HepG2 (cell line): ENCODE data around the gene CCT7. TPM values are rescaled to one million over a fixed set of nuclear protein-coding genes. Genes with fewer than 3 reads are reported as not detected.

ENCODE experiments used
- CENPT ChIP-seq: sonication (generic); formaldehyde crosslinking; IDR thresholded peaks from 2 replicates; pipeline ENCODE4 v1.8.0; 2022; ENCODE audit warnings: low read depth, mild to moderate bottlenecking, moderate library complexity, missing genetic modification reagents
- EZH2 ChIP-seq: conservative IDR thresholded peaks from 2 replicates; pipeline ENCODE4 v1.6.1; 2012; ENCODE audit warnings: mild to moderate bottlenecking, low read depth, low read length, moderate library complexity
- FLYWCH1 ChIP-seq: sonication (generic); formaldehyde crosslinking; IDR thresholded peaks from 2 replicates; pipeline ENCODE4 v1.8.1; 2023; ENCODE audit warnings: mild to moderate bottlenecking, missing genetic modification reagents
- GPN1 ChIP-seq: sonication (generic); formaldehyde crosslinking; IDR thresholded peaks from 2 replicates; pipeline ENCODE4 v1.5.1; 2020; ENCODE audit warnings: missing genetic modification reagents, borderline replicate concordance
- MIER2 ChIP-seq: IDR thresholded peaks from 2 replicates; pipeline ENCODE4 v1.6.1; 2016; ENCODE audit warnings: missing biosample characterization, missing genetic modification reagents
- MIXL1 ChIP-seq: IDR thresholded peaks from 2 replicates; pipeline ENCODE4 v1.6.1; 2016
- MYC ChIP-seq: sonication (generic); formaldehyde crosslinking; IDR thresholded peaks from 2 replicates; pipeline ENCODE4 v1.9.0; 2021; ENCODE audit warnings: missing genetic modification reagents, borderline replicate concordance
- NAIF1 ChIP-seq: sonication (generic); formaldehyde crosslinking; IDR thresholded peaks from 2 replicates; pipeline ENCODE4 v1.5.0; 2020; ENCODE audit warnings: mild to moderate bottlenecking, missing genetic modification reagents, borderline replicate concordance
- NR2F6 ChIP-seq, 2 experiments: IDR thresholded peaks; 2 replicates each; pipeline ENCODE4 v1.6.1; 2016; ENCODE audit warnings: antibody characterized with exemption in 1 of 2, mild to moderate bottlenecking in 1 of 2
- POGK ChIP-seq: sonication (generic); formaldehyde crosslinking; conservative IDR thresholded peaks from 2 replicates; pipeline ENCODE4 v1.8.0; 2022; ENCODE audit warnings: mild to moderate bottlenecking, moderate library complexity, missing genetic modification reagents
- RELA ChIP-seq: sonication (generic); formaldehyde crosslinking; IDR thresholded peaks from 2 replicates; pipeline ENCODE4 v1.4.0; 2020; ENCODE audit warnings: missing genetic modification reagents
- SOX5 ChIP-seq: IDR thresholded peaks from 2 replicates; pipeline ENCODE4 v1.6.1; 2016; ENCODE audit warnings: borderline replicate concordance
- SOX6 ChIP-seq, 2 experiments: fragments of 450-650 bp in 1 of 2; sonication (generic) in 1 of 2; formaldehyde crosslinking in 1 of 2; IDR thresholded peaks; 2 replicates each; pipeline versions ENCODE4 v1.4.0 to v1.6.1; 2017 to 2020; ENCODE audit warnings: antibody characterized with exemption in 1 of 2, mild to moderate bottlenecking in 1 of 2, missing genetic modification reagents in 1 of 2
- SRSF1 ChIP-seq: fragments of 200-400 bp; formaldehyde crosslinking; optimal IDR thresholded peaks from 2 replicates; pipeline ENCODE3; 2017; ENCODE audit warnings: mild to moderate bottlenecking, low read depth, low read length, moderate library complexity
- SRSF4 ChIP-seq: fragments of 200-400 bp; formaldehyde crosslinking; IDR thresholded peaks from one replicate; pipeline ENCODE4 v1.6.1; 2018; ENCODE audit warnings: mild to moderate bottlenecking, low read depth, low read length, moderate library complexity; ENCODE audit not compliant: poor library complexity, severe bottlenecking
- STAT5B ChIP-seq: sonication (generic); formaldehyde crosslinking; IDR thresholded peaks from 2 replicates; pipeline ENCODE4 v1.4.0; 2020; ENCODE audit warnings: missing genetic modification reagents
- SYNCRIP ChIP-seq: fragments of 200-400 bp; formaldehyde crosslinking; IDR thresholded peaks from 2 replicates; pipeline ENCODE4 v1.6.1; 2018; ENCODE audit warnings: mild to moderate bottlenecking, low read depth, low read length; ENCODE audit not compliant: insufficient read depth
- TRIM24 ChIP-seq: sonication (generic); formaldehyde crosslinking; IDR thresholded peaks from 2 replicates; pipeline ENCODE4 v1.8.0; 2022; ENCODE audit warnings: mild to moderate bottlenecking, missing genetic modification reagents
- U2AF2 ChIP-seq: fragments of 200-400 bp; formaldehyde crosslinking; IDR thresholded peaks from 2 replicates; pipeline ENCODE4 v1.6.1; 2017; ENCODE audit warnings: low read depth, mild to moderate bottlenecking, low read length
- ZNF230 ChIP-seq: sonication (generic); formaldehyde crosslinking; IDR thresholded peaks from 2 replicates; pipeline ENCODE4 v1.4.0; 2020; ENCODE audit warnings: mild to moderate bottlenecking, missing genetic modification reagents
- ZNF235 ChIP-seq: sonication (generic); formaldehyde crosslinking; IDR thresholded peaks from 2 replicates; pipeline ENCODE4 v1.8.1; 2023; ENCODE audit warnings: mild to moderate bottlenecking, missing genetic modification reagents, borderline replicate concordance
- ZNF329 ChIP-seq: sonication (generic); formaldehyde crosslinking; IDR thresholded peaks from 2 replicates; pipeline ENCODE4 v1.9.0; 2021; ENCODE audit warnings: low read depth, mild to moderate bottlenecking, missing genetic modification reagents
- ZNF589 ChIP-seq: sonication (generic); formaldehyde crosslinking; conservative IDR thresholded peaks from 2 replicates; pipeline ENCODE4 v1.8.0; 2022; ENCODE audit warnings: mild to moderate bottlenecking, moderate library complexity, missing genetic modification reagents
- polyA plus RNA-seq, 8 experiments: library from polyadenylated mRNA; depleted of rRNA in 3 of 8; stranded (reverse) in 7 of 8; unstranded in 1 of 8; fragments of >200 nt; fragmentation: Illumina TruSeq in 4 of 8; extraction: Trizol in 4 of 8; gene quantifications; 2 replicates each; pipeline versions ENCODE4 v1.2.1 to v1.2.3, GENCODE V29; 2011 to 2016; ENCODE audit warnings: low read depth in 4 of 8, missing spikeins in 1 of 8, mixed read lengths in 1 of 8; ENCODE audit not compliant: insufficient read depth in 1 of 8
- total RNA-seq, 5 experiments: library from RNA; depleted of rRNA; stranded (reverse); fragments of >200 nt; fragmentation: Illumina TruSeq; extraction: Trizol; gene quantifications; 2 replicates each; pipeline ENCODE4 v1.2.3, GENCODE V29; 2016; ENCODE audit warnings: low read depth in 1 of 5
- TF ChIP-seq, protein P1 (sequence below): sonication (generic); formaldehyde crosslinking; IDR thresholded peaks from 2 replicates; pipeline ENCODE4 v1.5.0; 2020; ENCODE audit warnings: mild to moderate bottlenecking, missing genetic modification reagents
- TF ChIP-seq, protein P2 (sequence below): IDR thresholded peaks from 2 replicates; pipeline ENCODE4 v1.6.1; 2016; ENCODE audit warnings: low read depth
- TF ChIP-seq, protein P3 (sequence below): sonication (generic); formaldehyde crosslinking; IDR thresholded peaks from 2 replicates; pipeline ENCODE4 v1.5.1; 2020; ENCODE audit warnings: missing genetic modification reagents, mild to moderate bottlenecking, borderline replicate concordance

Gene CCT7
- total and polyA plus RNA-seq, 2 of the 13 experiments (the other 11 are each of a cell fraction or from before 2014, with no cell fraction given) = 347 to 517 TPM

DNA sequence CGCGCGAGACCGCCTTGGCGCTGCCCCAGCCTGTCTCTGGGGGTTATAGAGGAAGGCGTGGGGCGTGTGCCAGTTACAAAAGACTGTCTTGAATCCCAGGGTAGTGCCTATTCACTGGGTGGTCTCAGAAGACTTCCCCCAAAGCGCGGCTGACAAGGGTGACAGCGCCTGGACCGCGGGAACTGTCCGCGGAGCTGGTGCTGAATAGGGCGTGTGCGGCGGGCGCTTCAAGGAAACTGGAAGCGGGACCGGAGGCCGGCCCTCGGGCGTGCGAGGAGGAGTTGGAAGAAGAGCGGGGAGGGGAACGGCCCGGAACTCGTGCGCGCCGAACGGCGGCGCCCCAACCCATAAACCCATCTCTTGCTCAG is 57.0 kb downstream of the CCT7 start (continued):
- TF ChIP-seq ZNF235 (CRISPR knock-in tag) = peak; percentile 90; the same call in 1 of the 2 replicates
- no peak for TF ChIP-seq ZNF230
- peak; percentile 94 for TF ChIP-seq GPN1 (CRISPR knock-in tag)
- TF ChIP-seq MIXL1 (CRISPR knock-in tag) = no peak
- TF ChIP-seq, protein P1, sequence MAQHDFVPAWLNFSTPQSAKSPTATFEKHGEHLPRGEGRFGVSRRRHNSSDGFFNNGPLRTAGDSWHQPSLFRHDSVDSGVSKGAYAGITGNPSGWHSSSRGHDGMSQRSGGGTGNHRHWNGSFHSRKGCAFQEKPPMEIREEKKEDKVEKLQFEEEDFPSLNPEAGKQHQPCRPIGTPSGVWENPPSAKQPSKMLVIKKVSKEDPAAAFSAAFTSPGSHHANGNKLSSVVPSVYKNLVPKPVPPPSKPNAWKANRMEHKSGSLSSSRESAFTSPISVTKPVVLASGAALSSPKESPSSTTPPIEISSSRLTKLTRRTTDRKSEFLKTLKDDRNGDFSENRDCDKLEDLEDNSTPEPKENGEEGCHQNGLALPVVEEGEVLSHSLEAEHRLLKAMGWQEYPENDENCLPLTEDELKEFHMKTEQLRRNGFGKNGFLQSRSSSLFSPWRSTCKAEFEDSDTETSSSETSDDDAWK (CRISPR knock-in tag) = no peak
- peak; percentile 98 for TF ChIP-seq MIER2 (CRISPR knock-in tag)
- peak; percentile 25; the same call in 1 of the 2 replicates for TF ChIP-seq FLYWCH1 (CRISPR knock-in tag)
- peak; percentile 47; the same call in 1 of the 2 replicates for TF ChIP-seq SOX5 (CRISPR knock-in tag)
- TF ChIP-seq SRSF1 = no peak
- TF ChIP-seq NAIF1 (CRISPR knock-in tag) = no peak; the same call in 1 of the 2 replicates
- no peak for TF ChIP-seq SRSF4
- TF ChIP-seq STAT5B (CRISPR knock-in tag) = 0 out of 2 replicates have a peak, but pooled peaks have one; percentile 57
- TF ChIP-seq, protein P2, sequence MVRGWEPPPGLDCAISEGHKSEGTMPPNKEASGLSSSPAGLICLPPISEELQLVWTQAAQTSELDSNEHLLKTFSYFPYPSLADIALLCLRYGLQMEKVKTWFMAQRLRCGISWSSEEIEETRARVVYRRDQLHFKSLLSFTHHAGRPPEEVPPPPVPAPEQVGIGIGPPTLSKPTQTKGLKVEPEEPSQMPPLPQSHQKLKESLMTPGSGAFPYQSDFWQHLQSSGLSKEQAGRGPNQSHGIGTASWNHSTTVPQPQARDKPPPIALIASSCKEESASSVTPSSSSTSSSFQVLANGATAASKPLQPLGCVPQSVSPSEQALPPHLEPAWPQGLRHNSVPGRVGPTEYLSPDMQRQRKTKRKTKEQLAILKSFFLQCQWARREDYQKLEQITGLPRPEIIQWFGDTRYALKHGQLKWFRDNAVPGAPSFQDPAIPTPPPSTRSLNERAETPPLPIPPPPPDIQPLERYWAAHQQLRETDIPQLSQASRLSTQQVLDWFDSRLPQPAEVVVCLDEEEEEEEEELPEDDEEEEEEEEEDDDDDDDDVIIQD (CRISPR knock-in tag) = no peak
- TF ChIP-seq ZNF589 (CRISPR knock-in tag) = no peak
- no peak for TF ChIP-seq TRIM24 (CRISPR knock-in tag)
- no peak for TF ChIP-seq ZNF329 (CRISPR knock-in tag)
- TF ChIP-seq CENPT = peak; percentile 47; the same call in 1 of the 2 replicates
- no peak for TF ChIP-seq RELA (CRISPR knock-in tag)
- no peak for TF ChIP-seq SYNCRIP
- no peak for TF ChIP-seq NR2F6 (IDR thresholded peaks at IDR 0.05)
- TF ChIP-seq NR2F6 (CRISPR knock-in tag; IDR thresholded peaks at IDR 0.05) = 0 out of 2 replicates have a peak, but pooled peaks have one; percentile 32
- TF ChIP-seq SOX6 (IDR thresholded peaks at IDR 0.05) = no peak
- 0 out of 2 replicates have a peak, but pooled peaks have one; percentile 10 for TF ChIP-seq SOX6 (CRISPR knock-in tag; IDR thresholded peaks at IDR 0.05)
- no peak for TF ChIP-seq POGK (CRISPR knock-in tag)
- TF ChIP-seq, protein P3, sequence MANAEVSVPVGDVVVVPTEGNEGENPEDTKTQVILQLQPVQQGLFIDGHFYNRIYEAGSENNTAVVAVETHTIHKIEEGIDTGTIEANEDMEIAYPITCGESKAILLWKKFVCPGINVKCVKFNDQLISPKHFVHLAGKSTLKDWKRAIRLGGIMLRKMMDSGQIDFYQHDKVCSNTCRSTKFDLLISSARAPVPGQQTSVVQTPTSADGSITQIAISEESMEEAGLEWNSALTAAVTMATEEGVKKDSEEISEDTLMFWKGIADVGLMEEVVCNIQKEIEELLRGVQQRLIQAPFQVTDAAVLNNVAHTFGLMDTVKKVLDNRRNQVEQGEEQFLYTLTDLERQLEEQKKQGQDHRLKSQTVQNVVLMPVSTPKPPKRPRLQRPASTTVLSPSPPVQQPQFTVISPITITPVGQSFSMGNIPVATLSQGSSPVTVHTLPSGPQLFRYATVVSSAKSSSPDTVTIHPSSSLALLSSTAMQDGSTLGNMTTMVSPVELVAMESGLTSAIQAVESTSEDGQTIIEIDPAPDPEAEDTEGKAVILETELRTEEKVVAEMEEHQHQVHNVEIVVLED (CRISPR knock-in tag) = no peak
- no peak for TF ChIP-seq U2AF2
- TF ChIP-seq MYC (CRISPR knock-in tag) = peak; percentile 63; the same call in 1 of the 2 replicates
- no peak for TF ChIP-seq EZH2
